Astrocyte (in vitro differentiated cells and primary cell): ENCODE data around the gene COL18A1.

Experiments
- CTCF ChIP-seq: IDR thresholded peaks from 2 replicates; pipeline ENCODE4 v1.5.1; 2011; ENCODE audit warnings: low read depth, mild to moderate bottlenecking, inconsistent platforms, low read length, moderate library complexity; ENCODE audit not compliant: insufficient read depth
- EZH2 ChIP-seq: IDR thresholded peaks from 2 replicates; pipeline ENCODE4 v1.6.1; 2012; ENCODE audit warnings: mild to moderate bottlenecking, low read length, inconsistent platforms; ENCODE audit not compliant: insufficient read depth

- no peak for TF ChIP-seq CTCF
- no peak for TF ChIP-seq EZH2
These were observed 21.3 kb upstream of the COL18A1 start for GRCh38 chr21:45383615-45384201.
